Activated naive CD8-positive, alpha-beta T cell treated with anti-CD3 and anti-CD28 coated beads, Interleukin-2, amount 50 U/mL, for 24 hours (primary cell): Measurements from ENCODE around the gene TFCP2L1.
"Not testable (repeated sequence)": the region's sequence is repeated elsewhere in the genome, so short reads cannot be mapped to it uniquely, and the experiment has no call there.

Experiments used
- ATAC-seq: fragments of 150-1000 bp; cut with Tn5 transposase; one replicate; pipeline ENCODE4 v1.10.0; 2021
- DNase-seq: peaks from one replicate; pipeline ENCODE4 v3.0.0; 2021
- H3K27ac Mint-ChIP-seq: one replicate; pipeline ENCODE4 v1.8.0; 2021; ENCODE audit warnings: mild to moderate bottlenecking, mixed read lengths
- H3K27me3 Mint-ChIP-seq: one replicate; pipeline ENCODE4 v1.8.0; 2021; ENCODE audit warnings: mixed read lengths
- H3K36me3 Mint-ChIP-seq: one replicate; pipeline ENCODE4 v1.8.0; 2021; ENCODE audit warnings: low read depth, mixed read lengths
- H3K4me1 Mint-ChIP-seq: one replicate; pipeline ENCODE4 v1.8.0; 2021; ENCODE audit warnings: mixed read lengths
- H3K4me3 Mint-ChIP-seq: one replicate; pipeline ENCODE4 v1.8.0; 2021; ENCODE audit warnings: mild to moderate bottlenecking, moderate library complexity, mixed read lengths
- H3K9me3 Mint-ChIP-seq: one replicate; pipeline ENCODE4 v1.8.0; 2021; ENCODE audit warnings: mixed read lengths

Gene TFCP2L1, protein sequence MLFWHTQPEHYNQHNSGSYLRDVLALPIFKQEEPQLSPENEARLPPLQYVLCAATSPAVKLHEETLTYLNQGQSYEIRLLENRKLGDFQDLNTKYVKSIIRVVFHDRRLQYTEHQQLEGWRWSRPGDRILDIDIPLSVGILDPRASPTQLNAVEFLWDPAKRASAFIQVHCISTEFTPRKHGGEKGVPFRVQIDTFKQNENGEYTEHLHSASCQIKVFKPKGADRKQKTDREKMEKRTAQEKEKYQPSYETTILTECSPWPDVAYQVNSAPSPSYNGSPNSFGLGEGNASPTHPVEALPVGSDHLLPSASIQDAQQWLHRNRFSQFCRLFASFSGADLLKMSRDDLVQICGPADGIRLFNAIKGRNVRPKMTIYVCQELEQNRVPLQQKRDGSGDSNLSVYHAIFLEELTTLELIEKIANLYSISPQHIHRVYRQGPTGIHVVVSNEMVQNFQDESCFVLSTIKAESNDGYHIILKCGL

DNA sequence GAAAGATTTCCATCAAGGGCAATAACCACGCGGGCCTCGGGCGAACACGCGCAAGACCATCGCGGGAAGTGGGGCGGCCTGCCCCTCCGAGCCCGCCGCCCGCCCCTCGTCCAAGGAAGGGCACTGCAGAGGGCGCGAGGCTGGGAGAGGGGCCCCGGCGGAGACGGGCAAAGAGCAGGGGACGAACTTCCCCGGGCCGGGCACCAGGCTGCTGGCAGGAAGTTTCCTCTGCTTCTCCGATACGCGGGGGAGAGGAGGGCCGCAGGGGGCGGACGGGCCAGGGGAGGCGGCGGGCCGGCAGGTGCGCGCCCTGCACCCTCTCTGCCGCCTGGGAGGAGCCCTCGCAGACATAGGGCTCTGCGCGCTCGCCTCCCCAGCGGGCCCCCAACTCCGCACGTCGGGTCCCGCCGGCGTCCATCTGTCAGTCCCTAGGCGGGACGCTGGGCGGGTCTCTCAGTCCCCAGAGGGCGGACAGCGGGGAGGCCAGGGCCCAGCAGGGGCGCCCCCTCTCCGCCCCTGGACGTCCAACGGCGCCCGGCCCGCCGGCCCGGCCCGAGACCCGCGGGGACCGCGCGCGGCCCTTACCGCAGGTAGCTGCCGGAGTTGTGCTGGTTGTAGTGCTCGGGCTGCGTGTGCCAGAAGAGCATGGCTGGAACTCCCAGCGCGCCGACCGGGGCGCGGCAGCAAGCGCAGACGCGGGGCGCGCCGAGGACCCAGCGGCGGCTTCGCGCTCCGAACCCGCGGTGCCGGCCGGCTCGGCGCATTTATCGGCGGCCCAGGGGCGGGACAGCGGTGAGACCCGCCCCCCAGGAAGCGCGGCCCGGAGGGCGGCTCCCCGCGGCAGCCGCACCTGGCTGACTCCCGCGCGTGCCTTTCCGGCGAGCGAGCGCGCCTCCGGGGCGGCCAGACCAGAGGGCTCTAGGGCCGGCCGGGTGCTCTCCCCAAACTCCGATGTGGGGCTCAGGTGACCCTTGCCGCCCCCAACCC, at the start of gene TFCP2L1:
TFCP2L1 (minus strand) TSS at position 740 of the 987 bp plus-strand sequence; CDS start at position 647, 93 bp downstream.
- Mint-ChIP-seq H3K4me1 (peaks cover 6% of the 10 kb centered on the region), H3K36me3 (no peaks in the 10 kb centered on the region), H3K9me3 (no peaks in the 10 kb centered on the region), H3K4me3 (peak within 1 kb of the TSS; percentile 61), H3K27ac (no peak within 1 kb of the TSS), H3K27me3 (peaks cover 42% of the 10 kb centered on the region)
- peak; percentile 48 for ATAC-seq
- peak; percentile 19 for DNase-seq

DNA sequence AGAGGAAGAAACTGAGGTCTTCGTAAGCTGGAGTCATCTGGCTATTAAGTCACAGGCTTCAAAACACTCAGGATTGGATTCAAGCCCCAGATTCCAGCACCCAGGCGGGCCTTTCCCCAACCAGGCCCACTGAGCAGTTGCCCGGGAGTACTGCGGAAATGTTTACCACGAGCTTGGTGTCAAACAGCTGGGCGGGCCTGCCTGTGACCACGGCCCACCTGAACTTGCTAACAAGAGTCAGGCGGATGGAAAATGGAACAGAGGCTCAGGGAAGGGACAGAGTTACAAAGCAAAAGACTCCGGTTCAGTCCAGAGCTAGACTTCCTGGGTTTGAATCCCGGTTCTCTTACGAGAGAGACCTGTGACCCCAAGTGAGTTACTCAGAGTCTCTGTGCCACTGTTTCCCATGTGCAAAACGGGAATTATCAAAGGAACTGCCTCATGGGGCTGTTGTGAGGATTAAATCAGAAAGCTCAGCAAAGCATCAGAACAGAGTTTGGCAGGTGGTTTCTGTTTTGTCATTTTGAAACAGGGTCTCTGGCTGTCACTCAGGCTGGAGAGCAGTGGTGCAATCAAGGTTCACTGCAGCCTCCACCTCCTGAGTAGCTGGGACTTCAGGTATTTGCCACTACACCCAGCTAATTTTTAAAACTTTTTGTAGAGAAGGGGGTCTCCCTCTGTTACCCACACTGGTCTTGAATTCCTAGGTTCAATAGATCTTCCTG, 49.0 kb upstream of the TFCP2L1 start:
- peaks cover 2% of the 10 kb centered on the region for H3K4me1 Mint-ChIP-seq
- H3K27ac Mint-ChIP-seq: no peak overlapping the region
- no peak overlapping the region for H3K4me3 Mint-ChIP-seq
- peaks cover 4% of the 10 kb centered on the region for H3K36me3 Mint-ChIP-seq
- ATAC-seq (no peak), DNase-seq (no peak)
- H3K9me3 Mint-ChIP-seq: no peaks in the 10 kb centered on the region
- no peaks in the 10 kb centered on the region for H3K27me3 Mint-ChIP-seq

DNA sequence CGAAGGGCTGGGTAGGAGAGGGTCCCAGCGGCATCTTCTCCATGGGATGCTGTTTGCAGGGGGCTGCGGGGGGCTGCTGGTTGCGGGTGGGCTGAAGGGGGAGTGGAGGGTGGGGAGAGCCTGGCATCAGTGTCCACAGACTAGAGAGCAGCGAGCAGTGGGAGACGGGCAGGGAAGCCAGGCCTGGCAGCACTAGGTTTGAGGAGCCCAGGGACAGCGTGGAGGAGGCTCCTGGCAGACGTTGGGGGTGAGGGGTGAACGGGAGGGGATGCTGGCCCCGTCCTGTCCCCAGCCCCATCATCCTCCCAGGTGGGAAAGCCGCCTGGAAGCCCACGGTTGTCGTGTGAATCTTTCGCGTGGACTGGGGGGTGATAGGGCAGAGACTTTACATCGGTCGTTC, 48.2 kb upstream of the TFCP2L1 start:
- Mint-ChIP-seq H3K36me3 (no peaks in the 10 kb centered on the region), H3K9me3 (no peaks in the 10 kb centered on the region)

DNA sequence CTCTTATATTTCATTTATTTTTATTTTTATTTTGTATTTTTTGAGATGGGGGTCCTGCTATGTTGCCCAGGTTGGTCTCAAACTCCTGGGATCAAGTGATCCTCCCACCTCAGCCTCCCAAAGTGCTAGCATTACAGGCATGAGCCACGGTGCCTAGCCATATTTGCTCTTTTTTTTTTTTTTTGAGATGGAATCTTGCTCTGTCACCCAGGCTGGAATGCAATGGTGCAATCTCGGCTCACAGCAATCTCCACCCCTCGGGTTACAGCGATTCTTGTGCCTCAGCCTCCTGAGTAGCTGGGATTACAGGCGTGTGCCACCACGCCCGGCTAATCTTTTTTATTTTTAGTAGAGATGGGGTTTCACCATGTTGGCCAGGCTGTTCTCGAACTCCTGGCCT, 46.3 kb upstream of the TFCP2L1 start:
- not testable (repeated sequence) for H3K27ac Mint-ChIP-seq, H3K4me3 Mint-ChIP-seq, DNase-seq, ATAC-seq, H3K4me1 Mint-ChIP-seq, H3K9me3 Mint-ChIP-seq, H3K36me3 Mint-ChIP-seq, H3K27me3 Mint-ChIP-seq

More for the DNA sequence above, 48.2 kb upstream of the TFCP2L1 start:
- Mint-ChIP-seq H3K4me1 (peaks cover 2% of the 10 kb centered on the region), H3K27me3 (no peaks in the 10 kb centered on the region), H3K27ac (no peak overlapping the region), H3K4me3 (no peak overlapping the region)
- DNase-seq: no peak
- ATAC-seq: no peak

DNA sequence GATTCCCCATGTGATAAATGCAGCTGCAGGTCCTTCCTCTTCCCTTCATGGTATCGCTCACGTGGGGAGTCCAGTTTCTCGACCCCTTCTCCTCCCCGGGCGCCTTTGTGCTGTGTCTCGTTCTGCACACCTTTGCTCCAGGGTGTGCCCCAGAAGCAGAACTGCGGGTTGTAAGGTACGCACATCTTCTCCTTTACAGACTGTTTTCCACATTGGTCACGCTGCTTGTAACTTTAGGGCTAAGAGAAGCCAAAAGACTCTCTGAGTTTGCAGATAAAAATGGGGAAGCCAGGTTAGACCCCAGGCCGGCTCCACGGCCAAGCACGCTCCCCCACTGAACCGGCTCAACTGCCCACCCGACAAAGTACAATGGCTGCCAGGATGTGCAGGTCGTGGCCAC, 45.9 kb upstream of the TFCP2L1 start:
- DNase-seq: no peak
- Mint-ChIP-seq H3K4me3 (no peak overlapping the region), H3K27ac (no peak overlapping the region), H3K27me3 (no peaks in the 10 kb centered on the region), H3K9me3 (no peaks in the 10 kb centered on the region), H3K4me1 (peaks cover 2% of the 10 kb centered on the region), H3K36me3 (no peaks in the 10 kb centered on the region)
- ATAC-seq: no peak

DNA sequence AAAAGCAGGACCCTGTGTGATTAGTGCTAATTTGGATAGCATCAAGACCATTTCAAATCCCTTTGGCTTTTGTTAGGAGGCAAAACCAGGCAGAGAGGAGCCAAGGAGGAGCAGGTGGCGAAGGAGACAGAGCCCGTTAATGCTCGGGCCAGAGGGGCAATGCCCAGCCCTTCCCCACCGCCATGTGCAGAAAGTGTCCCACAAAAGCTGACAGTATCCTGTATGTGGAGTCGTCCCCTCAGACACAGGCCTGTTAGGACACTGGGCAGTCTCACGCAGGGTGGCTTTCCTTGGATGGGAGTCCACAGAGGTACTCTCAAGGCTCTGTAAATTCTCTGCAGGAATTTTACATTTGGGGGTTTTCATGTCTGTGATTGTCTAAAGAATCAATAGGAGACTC, 44.8 kb upstream of the TFCP2L1 start:
- no peak overlapping the region for H3K4me3 Mint-ChIP-seq
- H3K27ac Mint-ChIP-seq: no peak overlapping the region

DNA sequence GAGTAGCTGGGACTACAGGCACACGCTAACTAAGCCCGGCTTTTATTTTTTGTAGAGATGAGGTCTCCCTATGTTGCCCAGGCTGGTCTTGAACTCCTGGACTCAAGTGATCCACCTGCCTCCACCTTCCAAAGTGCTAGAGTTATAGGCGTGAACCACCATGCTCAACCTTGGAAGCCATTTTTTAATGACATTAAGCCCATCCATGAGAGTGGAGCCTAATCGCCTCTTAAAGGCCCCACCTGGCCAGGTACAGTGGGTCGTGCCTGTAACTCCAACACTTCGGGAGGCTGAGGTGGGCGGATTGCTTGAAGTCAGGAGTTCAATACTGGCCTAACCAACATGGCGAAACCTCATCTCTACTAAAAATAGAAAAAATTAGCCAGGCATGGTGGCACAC, 41.6 kb upstream of the TFCP2L1 start:
- Mint-ChIP-seq H3K9me3 (no peaks in the 10 kb centered on the region), H3K36me3 (no peaks in the 10 kb centered on the region), H3K4me3 (no peak overlapping the region), H3K4me1 (no peaks in the 10 kb centered on the region), H3K27ac (no peak overlapping the region), H3K27me3 (no peaks in the 10 kb centered on the region)
- ATAC-seq (no peak), DNase-seq (no peak)

More for the DNA sequence above, 44.8 kb upstream of the TFCP2L1 start:
- H3K9me3 Mint-ChIP-seq: no peaks in the 10 kb centered on the region
- DNase-seq (no peak), ATAC-seq (no peak)
- H3K27me3 Mint-ChIP-seq: no peaks in the 10 kb centered on the region
- H3K4me1 Mint-ChIP-seq: peaks cover 2% of the 10 kb centered on the region
- no peaks in the 10 kb centered on the region for H3K36me3 Mint-ChIP-seq

DNA sequence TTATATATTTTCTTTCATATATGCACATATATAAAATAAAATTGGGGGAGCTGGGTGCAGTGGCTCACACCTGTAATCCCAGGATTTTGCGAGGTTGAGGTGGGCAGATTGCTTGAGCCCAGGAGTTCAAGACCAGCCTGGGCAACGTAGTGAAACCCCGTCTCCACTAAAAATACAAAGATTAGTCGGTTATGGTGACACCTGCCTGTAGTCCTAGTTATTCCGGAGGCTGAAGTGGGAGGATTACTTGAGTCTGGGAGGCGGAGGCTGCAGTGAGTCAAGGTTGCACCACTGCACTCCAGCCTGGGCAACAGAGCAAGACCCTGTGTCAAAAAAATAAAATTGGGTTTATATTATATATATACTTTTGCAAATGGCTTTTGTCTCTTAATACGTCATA, 39.6 kb upstream of the TFCP2L1 start:
- Mint-ChIP-seq H3K9me3 (no peaks in the 10 kb centered on the region), H3K4me3 (no peak overlapping the region), H3K36me3 (no peaks in the 10 kb centered on the region), H3K4me1 (no peaks in the 10 kb centered on the region), H3K27me3 (no peaks in the 10 kb centered on the region), H3K27ac (no peak overlapping the region)
- DNase-seq (no peak), ATAC-seq (no peak)

DNA sequence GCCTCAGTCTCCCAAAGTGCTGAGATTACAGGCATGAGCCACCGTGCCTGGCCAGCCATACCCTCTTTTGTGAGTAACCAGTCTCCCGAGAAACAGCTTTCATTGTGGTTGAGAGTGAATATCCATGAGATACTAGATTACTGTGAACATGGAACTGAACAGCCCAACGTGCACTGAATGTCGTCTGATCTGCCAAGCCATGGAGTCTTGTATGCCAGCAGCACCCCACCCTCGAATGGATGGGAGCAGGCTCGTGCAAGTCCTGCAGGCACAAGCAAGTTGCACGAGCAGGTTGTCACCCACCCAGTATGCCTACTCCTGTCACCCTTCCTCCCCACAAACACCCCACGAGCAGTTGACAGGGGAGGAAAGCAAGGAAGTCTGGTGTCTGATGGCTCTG, 36.5 kb upstream of the TFCP2L1 start:
- no peak overlapping the region for H3K27ac Mint-ChIP-seq
- ATAC-seq (no peak), DNase-seq (no peak)
- no peak overlapping the region for H3K4me3 Mint-ChIP-seq
- H3K27me3 Mint-ChIP-seq: no peaks in the 10 kb centered on the region
- no peaks in the 10 kb centered on the region for H3K4me1 Mint-ChIP-seq
- H3K9me3 Mint-ChIP-seq: no peaks in the 10 kb centered on the region
- H3K36me3 Mint-ChIP-seq: no peaks in the 10 kb centered on the region

DNA sequence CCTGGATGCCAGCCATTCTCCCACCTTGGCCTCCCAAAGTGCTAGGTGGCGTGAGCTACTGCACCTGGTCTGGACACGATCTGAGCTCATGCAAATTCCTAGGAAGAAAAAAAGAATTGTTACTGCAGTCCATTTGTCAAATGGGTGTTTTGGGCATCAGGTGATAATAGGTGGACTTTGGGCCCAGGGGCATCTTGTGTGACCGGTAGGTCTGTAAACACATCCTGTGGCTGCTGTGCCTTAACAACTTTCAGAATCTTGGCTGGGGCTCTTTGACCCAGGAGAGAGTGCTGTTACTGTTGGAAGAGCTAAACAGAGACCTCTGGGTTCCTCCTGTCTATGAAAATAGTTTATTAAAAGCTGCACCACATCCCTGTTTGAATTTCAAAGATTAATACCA, 34.9 kb upstream of the TFCP2L1 start:
- H3K27me3 Mint-ChIP-seq: no peaks in the 10 kb centered on the region
- no peak overlapping the region for H3K4me3 Mint-ChIP-seq
- no peak for ATAC-seq
- H3K9me3 Mint-ChIP-seq: no peaks in the 10 kb centered on the region
- no peak overlapping the region for H3K27ac Mint-ChIP-seq
- no peaks in the 10 kb centered on the region for H3K4me1 Mint-ChIP-seq
- no peaks in the 10 kb centered on the region for H3K36me3 Mint-ChIP-seq
- DNase-seq: no peak

DNA sequence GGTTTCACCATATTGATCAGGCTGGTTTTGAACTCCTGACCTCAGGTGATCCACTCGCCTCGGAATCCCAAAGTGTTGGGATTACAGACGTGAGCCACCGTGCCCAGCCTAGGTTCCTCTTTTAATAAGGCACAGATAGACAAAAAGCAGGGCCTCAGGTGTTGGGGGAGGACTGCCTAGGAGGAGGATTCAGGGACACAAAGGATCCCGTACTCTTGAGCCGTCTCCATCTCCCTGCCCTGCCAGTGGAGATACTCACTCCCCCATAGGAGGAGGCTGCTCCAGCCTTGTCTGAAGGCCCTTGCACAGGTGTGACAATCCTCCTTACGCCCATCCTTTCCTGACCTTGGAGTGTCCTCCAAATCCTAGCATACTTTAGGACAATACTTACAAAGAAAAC, 32.0 kb upstream of the TFCP2L1 start:
- H3K27me3 Mint-ChIP-seq: no peaks in the 10 kb centered on the region
- H3K27ac Mint-ChIP-seq: no peak overlapping the region
- H3K9me3 Mint-ChIP-seq: no peaks in the 10 kb centered on the region
- no peak overlapping the region for H3K4me3 Mint-ChIP-seq
- no peak for DNase-seq
- no peaks in the 10 kb centered on the region for H3K4me1 Mint-ChIP-seq
- no peak for ATAC-seq
- no peaks in the 10 kb centered on the region for H3K36me3 Mint-ChIP-seq

DNA sequence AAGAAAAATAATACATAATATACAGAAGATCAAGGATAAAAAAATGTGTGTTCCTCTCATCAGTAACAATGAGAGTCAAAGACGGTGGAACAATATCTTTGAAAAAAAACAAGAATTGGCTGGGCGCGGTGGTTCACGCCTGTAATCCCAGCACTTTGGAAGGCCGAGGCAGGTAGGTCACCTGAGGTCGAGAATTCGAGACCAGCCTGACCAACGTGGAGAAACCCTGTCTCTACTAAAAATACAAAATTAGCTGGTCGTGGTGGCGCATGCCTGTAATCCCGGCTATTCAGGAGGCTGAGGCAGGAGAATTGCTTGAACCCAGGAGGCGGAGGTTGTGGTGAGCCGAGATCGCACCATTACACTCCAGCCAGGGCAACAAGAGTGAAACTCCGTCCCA, 28.7 kb upstream of the TFCP2L1 start:
- not testable (repeated sequence) for H3K9me3 Mint-ChIP-seq, H3K27me3 Mint-ChIP-seq, H3K4me1 Mint-ChIP-seq, ATAC-seq, H3K4me3 Mint-ChIP-seq, H3K27ac Mint-ChIP-seq, H3K36me3 Mint-ChIP-seq, DNase-seq

DNA sequence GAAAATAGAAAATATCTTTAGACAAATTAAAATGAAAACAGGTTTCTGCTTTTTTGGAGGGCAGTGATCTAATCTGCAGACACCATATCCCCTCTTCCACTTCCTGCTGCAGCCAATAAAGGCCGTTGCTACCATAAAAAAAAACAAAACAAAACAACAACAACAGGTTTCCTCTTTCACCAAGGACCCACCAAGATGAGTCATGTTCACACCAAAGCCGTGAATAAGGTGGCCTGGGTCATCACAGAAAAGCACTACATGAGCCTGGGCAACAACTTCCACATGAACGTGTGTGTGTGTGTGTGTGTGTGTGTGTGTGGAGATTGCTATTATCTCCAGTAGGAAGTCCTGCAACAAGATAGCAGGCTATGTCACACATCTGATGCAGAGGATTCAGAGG, 24.8 kb upstream of the TFCP2L1 start:
- Mint-ChIP-seq H3K27ac (no peak overlapping the region), H3K4me3 (no peak overlapping the region), H3K27me3 (peaks cover 21% of the 10 kb centered on the region), H3K36me3 (no peaks in the 10 kb centered on the region), H3K4me1 (no peaks in the 10 kb centered on the region), H3K9me3 (peaks cover 3% of the 10 kb centered on the region)
- ATAC-seq: no peak
- no peak for DNase-seq

DNA sequence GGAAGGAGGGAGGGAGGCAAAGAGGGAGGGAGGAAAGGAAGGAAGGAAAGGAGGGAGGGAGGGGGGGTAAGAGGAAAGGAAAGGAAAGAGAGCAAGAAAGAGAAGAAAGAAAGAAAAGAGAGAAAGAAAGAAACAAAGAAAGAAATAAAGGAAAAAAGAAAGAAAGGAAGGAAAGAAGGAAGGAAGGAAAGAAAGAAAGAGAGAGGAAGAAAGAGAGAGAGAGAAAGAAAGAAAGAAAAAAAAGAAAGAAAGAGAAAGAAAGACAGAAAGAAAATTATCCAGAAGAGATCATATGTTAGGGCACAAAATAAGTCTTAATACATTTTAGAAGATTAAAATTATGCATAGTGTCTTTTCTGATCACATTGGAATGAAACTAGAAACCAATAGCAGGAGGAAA, 24.3 kb upstream of the TFCP2L1 start:
- ATAC-seq: no peak
- peaks cover 21% of the 10 kb centered on the region for H3K27me3 Mint-ChIP-seq
- no peaks in the 10 kb centered on the region for H3K4me1 Mint-ChIP-seq
- peaks cover 3% of the 10 kb centered on the region for H3K9me3 Mint-ChIP-seq
- no peaks in the 10 kb centered on the region for H3K36me3 Mint-ChIP-seq
- H3K27ac Mint-ChIP-seq: no peak overlapping the region
- DNase-seq: no peak
- no peak overlapping the region for H3K4me3 Mint-ChIP-seq
